Uterus (tissue), 2 donors: ENCODE results near the gene MUC5B.

Source experiments
- CTCF ChIP-seq, 4 experiments: fragments of 200-600 bp in 2 of 4; fragments of 450-650 bp in 2 of 4; sonication (generic) in 2 of 4; IDR thresholded peaks; one replicate each; pipeline ENCODE4 v1.5.1; 2016 to 2019; ENCODE audit warnings: antibody characterized with exemption in 4 of 4, mild to moderate bottlenecking in 2 of 4, moderate library complexity in 1 of 4
- POLR2A ChIP-seq, 2 donors: fragments of 450-650 bp; IDR thresholded peaks; one replicate each; pipeline ENCODE4 v1.6.1; 2016; ENCODE audit warnings: antibody characterized with exemption in 2 of 2, mild to moderate bottlenecking in 1 of 2, moderate library complexity in 1 of 2

GRCh38 chr11:1301220-1302000, 78.5 kb downstream of the MUC5B start:
- no peak for TF ChIP-seq CTCF (IDR thresholded peaks at IDR 0.05)
- TF ChIP-seq POLR2A (IDR thresholded peaks at IDR 0.05): no peak
